IMR-90 (cell line): ENCODE measurements around the gene FAHD1. TPM values are rescaled to one million over a fixed set of nuclear protein-coding genes. Genes with fewer than 3 reads are reported as not detected.

Experiments used
- ATAC-seq: fragments of 200-7000 bp; cut with Tn5 transposase; 2 replicates; pipeline ENCODE4 v1.9.1; 2020; ENCODE audit warnings: low read depth, mild to moderate bottlenecking, moderate library complexity
- BruUV-seq: library from RNA; stranded (reverse); fragments of 400-500 nt; replicated peaks from 2 replicates; lab custom pipeline; 2021; lab: Mats Ljungman, UMichigan
- CTCF ChIA-PET: fragments of 300-600 bp; formaldehyde crosslinking; extraction: SDS; loops from one replicate; lab custom pipeline; 2021; ENCODE audit warnings: antibody characterized with exemption; lab: Yijun Ruan, JAX
- POLR2A ChIA-PET: fragments of 300-600 bp; sonication (Branson Sonifier 250); formaldehyde crosslinking; loops from one replicate; lab custom pipeline; 2022; ENCODE audit warnings: antibody characterized with exemption; ENCODE audit not compliant: unreplicated experiment; lab: Charles Lee
- DNase-seq: peaks from one replicate; pipeline ENCODE4 v3.0.0; 2013
- H2AFZ ChIP-seq: replicated peaks from 2 replicates; pipeline ENCODE3; 2013; ENCODE audit warnings: low read length, mild to moderate bottlenecking; ENCODE audit not compliant: poor library complexity
- H2AK5ac ChIP-seq: 2 replicates; pipeline ENCODE4 v1.6.1; 2013; ENCODE audit warnings: low read depth, low read length, inconsistent platforms
- H2AK9ac ChIP-seq: replicated peaks from 2 replicates; pipeline ENCODE3; 2013; ENCODE audit warnings: mild to moderate bottlenecking, low read depth, low read length, moderate library complexity; ENCODE audit not compliant: poor library complexity
- H2BK120ac ChIP-seq: 2 replicates; pipeline ENCODE4 v1.6.1; 2013; ENCODE audit warnings: low read depth, low read length, inconsistent platforms
- H2BK15ac ChIP-seq: 3 replicates; pipeline ENCODE4 v1.6.1; 2013; ENCODE audit warnings: low read depth, low read length, inconsistent platforms
- H2BK20ac ChIP-seq: 2 replicates; pipeline ENCODE4 v1.6.1; 2013; ENCODE audit warnings: low read depth, mild to moderate bottlenecking, inconsistent platforms, low read length, moderate library complexity
- H2BK5ac ChIP-seq: 2 replicates; pipeline ENCODE4 v1.6.1; 2013; ENCODE audit warnings: mild to moderate bottlenecking, low read depth, low read length, inconsistent platforms; ENCODE audit not compliant: poor library complexity, severe bottlenecking
- H3K14ac ChIP-seq: replicated peaks from 2 replicates; pipeline ENCODE4 v1.6.1; 2013; ENCODE audit warnings: low read depth, low read length, inconsistent platforms
- H3K18ac ChIP-seq: 2 replicates; pipeline ENCODE4 v1.6.1; 2013; ENCODE audit warnings: low read depth, low read length, control low read depth
- H3K23ac ChIP-seq: 2 replicates; pipeline ENCODE4 v1.6.1; 2013; ENCODE audit warnings: low read depth, low read length, inconsistent platforms
- H3K27ac ChIP-seq: 2 replicates; pipeline ENCODE4 v1.5.1; 2013; ENCODE audit warnings: mild to moderate bottlenecking, control low read depth, low read length; ENCODE audit not compliant: insufficient read depth
- H3K27me3 ChIP-seq: 2 replicates; pipeline ENCODE4 v1.6.1; 2013; ENCODE audit warnings: low read length; ENCODE audit not compliant: control insufficient read depth, insufficient read depth
- H3K36me3 ChIP-seq: 2 replicates; pipeline ENCODE4 v1.6.1; 2013; ENCODE audit warnings: low read length, mixed read lengths; ENCODE audit not compliant: control insufficient read depth, insufficient read depth
- H3K4ac ChIP-seq: 2 replicates; pipeline ENCODE4 v1.6.1; 2013; ENCODE audit warnings: low read depth, low read length, inconsistent platforms
- H3K4me1 ChIP-seq: 2 replicates; pipeline ENCODE4 v1.6.1; 2013; ENCODE audit warnings: low read length, mixed read lengths; ENCODE audit not compliant: control insufficient read depth, insufficient read depth
- H3K4me2 ChIP-seq: 2 replicates; pipeline ENCODE4 v1.6.1; 2013; ENCODE audit warnings: low read depth, mild to moderate bottlenecking, control low read depth, low read length, moderate library complexity
- H3K4me3 ChIP-seq: 2 replicates; pipeline ENCODE4 v1.5.1; 2013; ENCODE audit warnings: low read depth, mild to moderate bottlenecking, control low read depth, low read length, moderate library complexity; ENCODE audit not compliant: insufficient read depth
- H3K56ac ChIP-seq: 2 replicates; pipeline ENCODE4 v1.6.1; 2013; ENCODE audit warnings: low read length, inconsistent platforms; ENCODE audit not compliant: insufficient read depth; ENCODE audit errors: extremely low read depth
- H3K79me1 ChIP-seq, 2 experiments: 2 replicates each; pipeline ENCODE4 v1.6.1; 2013; ENCODE audit warnings: low read length in 2 of 2, inconsistent platforms in 1 of 2, low read depth in 1 of 2
- H3K9ac ChIP-seq: 2 replicates; pipeline ENCODE4 v1.6.1; 2013; ENCODE audit warnings: low read depth, low read length, control low read depth
- H3K9me1 ChIP-seq: 2 replicates; pipeline ENCODE4 v1.6.1; 2013; ENCODE audit warnings: low read length, inconsistent platforms; ENCODE audit not compliant: insufficient read depth
- H3K9me3 ChIP-seq: 2 replicates; pipeline ENCODE4 v1.6.1; 2013; ENCODE audit warnings: low read length; ENCODE audit not compliant: control insufficient read depth, insufficient read depth
- H4K20me1 ChIP-seq: 2 replicates; pipeline ENCODE4 v1.6.1; 2013; ENCODE audit warnings: low read length, inconsistent platforms; ENCODE audit not compliant: insufficient read depth
- H4K5ac ChIP-seq: 2 replicates; pipeline ENCODE4 v1.6.1; 2013; ENCODE audit warnings: mild to moderate bottlenecking, low read depth, low read length, control low read depth
- H4K8ac ChIP-seq, 2 experiments: 2 replicates each; pipeline ENCODE4 v1.6.1; 2013; ENCODE audit warnings: low read depth in 2 of 2, low read length in 2 of 2, control low read depth in 1 of 2, inconsistent platforms in 1 of 2
- H4K91ac ChIP-seq: 2 replicates; pipeline ENCODE4 v1.6.1; 2013; ENCODE audit warnings: low read depth, low read length, inconsistent platforms; ENCODE audit not compliant: insufficient read depth
- BHLHE40 ChIP-seq: fragments of 150-350 bp; IDR thresholded peaks from 2 replicates; pipeline ENCODE4 v1.6.1; 2016; ENCODE audit warnings: mild to moderate bottlenecking, low read depth, low read length
- CEBPB ChIP-seq: IDR thresholded peaks from 2 replicates; pipeline ENCODE4 v1.6.1; 2012; ENCODE audit warnings: low read depth, low read length, improper control_type of control experiment
- CHD1 ChIP-seq: IDR thresholded peaks from 2 replicates; pipeline ENCODE4 v1.6.1; 2012; ENCODE audit warnings: low read depth, low read length, improper control_type of control experiment
- CTCF ChIP-seq: conservative IDR thresholded peaks from 2 replicates; pipeline ENCODE4 v1.5.1; 2012; ENCODE audit warnings: mild to moderate bottlenecking, low read depth, low read length, improper control_type of control experiment
- ELK1 ChIP-seq: fragments of 150-350 bp; IDR thresholded peaks from 2 replicates; pipeline ENCODE4 v1.6.1; 2016; ENCODE audit warnings: low read depth, mild to moderate bottlenecking, low read length, moderate library complexity, borderline replicate concordance
- FOS ChIP-seq: fragments of 150-350 bp; IDR thresholded peaks from 2 replicates; pipeline ENCODE4 v1.6.1; 2016; ENCODE audit warnings: low read depth, low read length
- MAFK ChIP-seq: IDR thresholded peaks from 2 replicates; pipeline ENCODE4 v1.6.1; 2012; ENCODE audit warnings: low read depth, low read length, improper control_type of control experiment
- MAZ ChIP-seq: IDR thresholded peaks from 2 replicates; pipeline ENCODE4 v1.6.1; 2012; ENCODE audit warnings: low read depth, mild to moderate bottlenecking, low read length, improper control_type of control experiment, moderate library complexity, borderline replicate concordance
- MXI1 ChIP-seq: IDR thresholded peaks from 2 replicates; pipeline ENCODE4 v1.6.1; 2012; ENCODE audit warnings: low read depth, mild to moderate bottlenecking, low read length, moderate library complexity, borderline replicate concordance
- NFE2L2 ChIP-seq: fragments of 150-350 bp; IDR thresholded peaks from 2 replicates; pipeline ENCODE4 v1.6.1; 2016; ENCODE audit warnings: low read depth, mild to moderate bottlenecking, low read length
- POLR2A ChIP-seq: IDR thresholded peaks from 2 replicates; pipeline ENCODE4 v1.6.1; 2012; ENCODE audit warnings: mild to moderate bottlenecking, low read depth, low read length
- RAD21 ChIP-seq: IDR thresholded peaks from 2 replicates; pipeline ENCODE4 v1.6.1; 2012; ENCODE audit warnings: low read length, improper control_type of control experiment
- RCOR1 ChIP-seq: IDR thresholded peaks from 2 replicates; pipeline ENCODE4 v1.6.1; 2012; ENCODE audit warnings: mild to moderate bottlenecking, low read length, improper control_type of control experiment; ENCODE audit not compliant: insufficient replicate concordance
- RFX5 ChIP-seq: IDR thresholded peaks from 2 replicates; pipeline ENCODE4 v1.8.0; 2012; ENCODE audit warnings: low read depth, mild to moderate bottlenecking, low read length, moderate library complexity
- SMC3 ChIP-seq: fragments of 150-350 bp; IDR thresholded peaks from 2 replicates; pipeline ENCODE4 v1.6.1; 2016; ENCODE audit warnings: low read depth, mild to moderate bottlenecking, antibody characterized with exemption, low read length, moderate library complexity
- USF2 ChIP-seq: fragments of 150-350 bp; IDR thresholded peaks from 2 replicates; pipeline ENCODE4 v1.6.1; 2017; ENCODE audit warnings: mild to moderate bottlenecking, antibody characterized with exemption, low read length, low read depth
- WGBS, 2 experiments: methylation state at CpG; one replicate each; pipeline versions ENCODE4 v1.1.5 to v1.1.7; 2013; ENCODE audit warnings: missing lambda C conversion rate in 2 of 2; ENCODE audit not compliant: insufficient read length in 1 of 2; ENCODE audit errors: extremely low coverage in 2 of 2; 5-methylcytosine and 5-hydroxymethylcytosine counted together
- dilution Hi-C: fragments of 300-500 bp; cut with HindIII; formaldehyde crosslinking; loops from one replicate; pipeline ENCODE4 v1.14.3; 2018; ENCODE audit warnings: low sequenced_read_pairs; ENCODE audit not compliant: unreplicated experiment
- in situ Hi-C: fragments of 300-500 bp; cut with MboI; formaldehyde crosslinking; loops from 3 replicates; pipeline ENCODE4 v1.14.3; 2019; ENCODE audit warnings: low sequenced_read_pairs, inconsistent platforms, mixed read lengths
- intact Hi-C: fragments of 100-400 bp; cut with micrococcal nuclease; formaldehyde crosslinking; loops from 2 replicates; pipeline ENCODE4 v1.10.0; 2022
- polyA plus RNA-seq, 3 experiments: library from polyadenylated mRNA; depleted of rRNA; stranded (reverse); fragments of >200 nt; gene quantifications; 2 replicates each; pipeline ENCODE4 v1.2.3, GENCODE V29; 2012; ENCODE audit warnings: low replicate concordance in 1 of 3
- total RNA-seq: library from RNA; depleted of rRNA; stranded (reverse); fragments of >200 nt; gene quantifications from 2 replicates; pipeline ENCODE4 v1.2.3, GENCODE V29; 2012

The FAHD1 gene
- total and polyA plus RNA-seq, 2 of the 4 experiments (the other 2 are of a cell fraction): 65.3 to 85.9 TPM

GRCh38 chr16:1851793-1852192 lies 24.8 kb downstream of the FAHD1 start:
- no peak for ATAC-seq
- H3K27me3 ChIP-seq: peaks cover 35% of the 10 kb centered on the region
- dilution Hi-C loops: no loop called here

More at GRCh38 chr16:1851793-1852192, 24.8 kb downstream of the FAHD1 start:
- Histone ChIP-seq H3K9me3 (no peaks in the 10 kb centered on the region), H2BK20ac (no peak overlapping the region), H4K91ac (no peak overlapping the region), H4K20me1 (no peaks in the 10 kb centered on the region), H3K4me2 (no peak overlapping the region), H3K4me3 (no peak overlapping the region), H3K18ac (no peak overlapping the region), H3K9ac (no peak overlapping the region), H3K36me3 (no peaks in the 10 kb centered on the region), H2AK9ac (no peak overlapping the region), H3K23ac (no peak overlapping the region), H3K9me1 (no peaks in the 10 kb centered on the region), H2AK5ac (no peak overlapping the region), H2BK120ac (no peak overlapping the region), H3K56ac (no peak overlapping the region), H2BK5ac (no peak overlapping the region), H3K14ac (no peak overlapping the region), H3K4ac (no peak overlapping the region), H2BK15ac (no peak overlapping the region), H2AFZ (no peak overlapping the region), H3K79me1 (no peaks in the 10 kb centered on the region), H4K8ac (no peak overlapping the region), H4K5ac (no peak overlapping the region), H3K4me1 (no peaks in the 10 kb centered on the region), H3K27ac (no peak overlapping the region)
- DNase-seq: no peak
- 67% methylated on average over 1 of the region's 4 CpGs; no CpG with 5 or more reads in 1 of the 2 experiments for WGBS, 2 experiments
- POLR2A ChIA-PET: no interaction called here
- in situ Hi-C loops: no loop called here
- TF ChIP-seq RFX5 (no peak), CHD1 (no peak), USF2 (no peak), MAFK (no peak), NFE2L2 (no peak), ELK1 (no peak), RCOR1 (no peak), MAZ (no peak), MXI1 (no peak), FOS (no peak), BHLHE40 (no peak), SMC3 (no peak), RAD21 (no peak), POLR2A (no peak), CEBPB (no peak), CTCF (no peak)
- BruUV-seq: no TSS peak
- CTCF ChIA-PET: no interaction called here
- intact Hi-C loops: no loop called here
